ENCODE measurements around the gene GPR68. TPM values are rescaled to one million over a fixed set of nuclear protein-coding genes. Genes with fewer than 3 reads are reported as not detected.
"Not testable (repeated sequence)": the region's sequence is repeated elsewhere in the genome, so short reads cannot be mapped to it uniquely, and the experiment has no call there.

The GPR68 gene
- total RNA-seq, 1 donor from 2014 or later: 2.9 TPM

DNA sequence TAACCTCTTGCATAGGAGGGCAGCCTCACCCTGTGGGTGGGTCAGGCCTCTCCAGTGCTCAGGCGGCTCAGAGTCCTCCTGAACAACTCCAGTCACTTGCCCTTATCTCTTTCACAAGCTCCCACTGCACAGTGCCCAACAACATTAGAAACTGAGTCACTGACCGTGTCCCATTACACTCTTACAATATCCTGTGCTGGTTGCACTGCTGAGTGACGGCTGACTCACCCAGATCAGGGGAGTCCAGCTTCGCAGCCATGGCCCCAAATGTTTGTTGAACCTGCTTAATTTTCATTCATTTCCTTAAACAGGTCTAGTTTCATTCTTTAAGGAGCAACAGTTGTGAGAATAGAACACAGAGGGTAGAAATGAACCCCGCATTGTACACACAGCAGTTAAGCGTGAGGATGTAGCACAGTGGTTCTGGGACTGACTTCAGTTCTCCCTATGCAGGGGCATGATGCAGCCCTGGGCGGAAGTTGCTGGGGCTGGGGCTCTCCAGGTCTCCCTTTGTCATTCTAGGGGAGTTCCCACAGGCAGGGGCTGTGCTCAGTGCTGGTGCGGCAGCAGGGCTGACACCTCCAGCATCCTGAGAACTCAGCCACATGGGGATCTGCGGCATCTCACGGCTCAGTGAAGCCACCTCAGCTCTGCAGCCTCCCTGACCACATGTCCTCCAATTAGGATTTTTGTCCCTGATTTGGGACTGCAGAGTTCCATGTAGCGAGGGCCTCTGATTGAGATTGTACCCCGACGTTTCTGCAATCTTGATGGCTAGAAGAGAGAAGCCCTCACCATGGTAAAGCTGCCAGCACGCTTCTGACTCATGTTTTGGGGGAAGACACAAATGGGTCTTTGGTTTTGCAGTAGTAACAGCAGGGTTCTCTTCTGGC lies 16.1 kb downstream of the GPR68 start:
- DNase-seq: no peak

DNA sequence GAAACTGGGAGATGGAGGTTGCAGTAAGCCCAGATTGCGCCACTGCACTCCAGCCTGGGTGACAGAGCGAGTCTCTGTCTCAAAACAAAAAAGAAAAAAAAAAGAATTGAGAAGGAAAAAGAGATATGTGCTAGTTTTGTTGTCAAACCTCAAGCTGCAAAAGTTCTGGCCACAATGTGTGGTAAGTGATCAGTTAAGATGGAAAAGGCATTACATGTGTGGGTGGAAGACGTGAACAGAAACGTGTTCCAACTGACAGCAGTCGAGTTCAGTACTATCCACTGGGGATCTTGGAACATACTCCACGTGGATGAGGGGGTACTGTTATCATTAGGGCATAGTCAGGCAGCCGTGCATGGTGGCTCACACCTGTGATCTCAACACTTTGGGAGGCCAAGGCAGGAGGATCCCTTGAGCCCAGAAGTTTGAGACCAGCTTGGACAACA lies 17.3 kb downstream of the GPR68 start:
- no peak for DNase-seq

DNA sequence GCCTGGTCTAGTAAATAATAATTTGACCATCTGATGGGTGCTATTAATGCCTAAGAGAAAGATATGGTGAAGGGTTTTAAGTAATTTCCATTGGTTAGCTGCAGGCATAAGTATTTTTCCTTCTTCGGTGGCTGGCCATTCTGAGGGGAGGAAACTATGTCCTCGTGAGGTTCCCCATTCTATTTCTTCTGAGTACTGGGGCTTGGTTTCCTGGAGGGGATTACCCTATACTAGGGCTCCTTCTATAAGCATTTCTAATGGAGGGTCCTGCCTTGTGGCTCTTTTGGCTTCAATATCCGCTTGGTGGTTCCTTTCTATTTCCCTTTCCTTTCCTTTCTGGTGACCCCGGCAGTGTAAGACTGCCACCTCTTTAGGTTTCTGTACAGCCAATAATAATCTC lies 18.1 kb downstream of the GPR68 start:
- DNase-seq: not testable (repeated sequence)

DNA sequence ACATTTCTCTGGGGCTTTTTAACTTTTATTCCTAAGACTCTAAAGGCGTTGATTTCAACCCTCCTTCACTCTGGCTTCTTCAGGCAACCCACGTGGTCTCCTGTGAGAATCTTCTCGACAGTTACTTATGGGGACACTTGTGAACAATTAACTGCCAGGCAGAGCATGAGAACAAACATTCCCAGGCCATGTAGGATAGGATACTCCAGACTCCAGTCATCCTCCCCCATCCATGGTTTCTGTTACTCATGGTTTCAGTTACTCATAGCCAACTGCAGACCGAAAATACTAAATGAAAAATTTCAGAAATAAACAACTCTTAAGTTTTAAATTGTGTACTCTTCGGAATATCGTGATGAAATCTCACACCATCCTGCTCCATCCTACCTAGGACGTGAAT lies 19.5 kb downstream of the GPR68 start:
- no peak for DNase-seq

DNA sequence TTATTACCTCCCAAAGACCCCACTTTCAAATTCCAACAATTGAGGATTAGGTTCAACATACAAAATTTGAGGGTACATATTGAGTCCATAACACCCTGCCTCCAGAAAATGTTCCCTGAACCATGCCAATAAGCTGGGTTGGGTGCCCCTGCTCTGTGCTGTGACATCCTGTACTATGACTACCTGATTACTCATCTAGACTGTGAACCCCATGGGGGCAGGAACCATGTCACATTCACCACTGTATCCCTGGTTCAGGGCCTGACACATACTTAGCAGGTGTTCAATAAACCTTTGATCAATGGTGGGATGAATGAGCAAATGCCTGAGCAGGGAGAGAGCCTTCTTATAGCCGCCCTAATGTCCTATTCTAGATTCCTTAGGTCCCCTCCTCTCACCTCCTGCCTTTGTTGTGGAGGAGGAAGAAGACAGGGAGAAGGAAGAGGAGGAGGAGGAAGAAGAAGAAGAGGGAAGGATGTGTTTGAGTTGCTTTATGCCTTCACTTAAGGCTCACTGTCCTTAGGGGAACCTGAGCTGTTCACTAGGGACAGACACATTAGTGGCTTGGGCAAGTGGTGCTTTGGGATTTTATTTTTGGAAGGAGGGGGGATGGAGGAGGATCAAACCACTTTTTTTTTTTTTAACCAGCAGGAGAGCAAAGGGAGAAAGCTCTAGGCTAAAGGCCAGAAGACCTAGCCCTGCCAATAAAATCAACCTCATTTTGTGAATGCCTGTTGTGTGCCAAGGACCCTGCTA lies 21.3 kb downstream of the GPR68 start:
- no peak for DNase-seq

DNA sequence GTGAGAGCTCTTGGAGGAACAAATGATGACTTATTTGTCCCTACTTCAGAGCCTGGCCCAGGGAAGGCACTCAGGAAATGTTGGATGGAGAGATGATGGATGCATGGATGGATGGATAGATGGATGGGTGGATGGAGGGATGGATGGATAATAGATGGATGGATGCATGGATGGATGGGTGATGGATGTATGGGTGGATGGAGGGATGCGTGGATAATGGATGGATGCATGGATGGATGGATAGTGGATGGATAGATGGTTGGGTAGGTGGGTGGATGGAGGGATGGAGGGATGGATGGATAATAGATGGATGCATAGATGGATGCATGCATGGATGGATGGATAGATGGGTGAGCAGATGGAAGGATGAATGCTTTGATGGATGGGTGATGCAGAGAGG lies 23.2 kb downstream of the GPR68 start:
- DNase-seq: no peak

DNA sequence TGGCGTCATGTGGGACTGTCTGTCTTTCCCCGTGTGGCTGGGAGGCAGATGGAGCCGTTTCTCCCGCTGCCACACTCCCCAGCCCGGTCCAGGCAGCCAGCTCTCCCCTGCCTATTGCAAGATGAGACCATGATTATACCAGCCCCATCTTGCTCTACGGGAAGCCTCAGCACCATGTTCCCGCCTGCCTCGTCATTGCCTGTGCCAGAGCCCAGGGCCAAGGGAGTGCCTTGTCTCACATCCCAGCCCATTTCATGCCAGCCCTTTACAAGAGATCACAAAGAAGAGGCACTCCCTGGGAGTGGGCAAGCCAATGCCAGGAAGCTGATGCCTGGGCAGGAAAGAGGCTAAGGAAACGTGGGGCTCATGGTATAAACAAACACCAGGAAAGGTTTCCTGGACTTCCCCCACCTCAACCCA lies 23.9 kb downstream of the GPR68 start:
- DNase-seq: no peak

DNA sequence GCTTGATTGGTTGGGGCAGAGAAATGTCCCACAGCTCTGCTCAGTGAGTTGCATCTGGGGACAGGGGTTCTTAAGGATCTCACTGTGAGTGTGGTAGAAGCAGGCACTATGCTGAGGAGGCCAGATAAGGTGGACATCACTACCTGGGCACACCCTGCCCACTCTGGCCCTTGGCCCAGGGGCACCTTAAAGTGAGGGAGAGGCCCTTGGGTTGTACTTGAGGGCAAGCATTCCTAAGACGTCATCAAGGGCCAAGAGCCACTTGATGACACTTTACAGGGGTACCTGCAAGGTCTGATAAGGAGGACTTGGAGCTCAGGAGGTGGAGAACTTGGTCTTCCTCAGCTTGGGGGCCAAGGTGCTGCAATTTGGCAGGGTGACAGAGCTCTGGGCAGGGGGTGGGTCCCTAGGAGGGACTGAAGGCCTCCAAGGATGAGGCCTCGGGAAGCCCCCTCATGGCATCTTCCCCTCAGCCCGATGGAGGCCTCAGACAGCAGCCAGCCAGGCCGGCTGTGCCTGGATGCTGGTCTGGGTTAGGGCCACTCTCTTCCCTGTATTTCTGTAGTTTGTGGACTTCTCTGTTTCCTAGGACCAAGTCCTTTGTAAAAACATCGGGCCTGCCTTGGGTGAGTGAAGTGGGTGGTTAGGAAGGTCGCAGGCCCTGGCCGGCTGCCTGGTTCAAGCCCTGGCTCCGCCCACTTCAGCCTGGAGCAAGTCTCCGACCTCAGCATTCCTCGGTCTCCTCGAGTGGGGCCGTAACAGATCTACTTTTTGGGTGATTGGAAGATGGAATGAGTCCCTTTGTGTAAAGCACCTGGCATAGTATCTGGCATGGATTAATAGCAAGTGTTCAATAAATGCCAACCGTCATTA lies 24.8 kb downstream of the GPR68 start:
- DNase-seq: no peak

DNA sequence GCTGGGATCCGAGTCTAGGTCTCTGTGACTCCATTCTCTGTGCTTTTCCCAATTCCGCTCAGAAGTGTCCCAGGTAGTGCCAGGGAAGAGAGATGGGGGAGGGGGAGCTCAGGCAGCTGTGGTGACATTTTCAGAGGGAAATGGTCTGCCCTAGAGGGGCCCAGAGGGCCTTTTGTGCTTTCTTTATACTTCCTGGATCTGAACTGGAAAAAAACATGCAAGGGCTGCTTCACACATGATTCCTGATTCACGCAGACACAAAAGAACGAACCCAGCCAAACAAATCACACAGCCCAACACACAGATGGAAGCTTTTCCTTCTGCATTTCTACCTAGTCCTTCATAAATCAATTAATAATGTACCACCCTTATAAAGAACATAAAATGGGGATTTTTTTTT lies 26.5 kb downstream of the GPR68 start:
- no peak for DNase-seq

DNA sequence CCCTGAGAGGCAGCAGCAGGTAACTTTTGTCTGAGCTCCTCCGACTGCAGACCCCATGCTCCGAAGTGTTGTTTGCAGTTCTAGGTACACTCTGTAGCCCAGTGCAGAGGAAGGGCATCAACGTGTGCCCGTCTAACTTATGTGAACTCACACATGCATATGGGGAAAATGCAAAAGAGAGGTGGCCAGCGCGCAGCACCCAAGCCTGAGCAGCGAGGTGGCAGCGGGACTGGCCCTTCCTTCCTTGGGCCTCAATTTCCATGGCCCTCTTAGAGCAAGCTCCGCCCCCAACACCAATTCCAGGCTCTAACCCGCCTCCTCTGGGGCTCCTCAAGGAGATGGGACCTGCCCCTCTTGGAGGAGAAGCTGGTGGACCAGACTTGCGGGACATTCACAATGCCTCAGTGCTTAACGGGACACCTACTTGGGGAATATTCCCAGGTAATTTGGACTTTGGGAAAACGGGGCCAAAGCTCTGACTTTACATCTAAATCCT lies 27.7 kb downstream of the GPR68 start:
- DNase-seq: no peak

DNA sequence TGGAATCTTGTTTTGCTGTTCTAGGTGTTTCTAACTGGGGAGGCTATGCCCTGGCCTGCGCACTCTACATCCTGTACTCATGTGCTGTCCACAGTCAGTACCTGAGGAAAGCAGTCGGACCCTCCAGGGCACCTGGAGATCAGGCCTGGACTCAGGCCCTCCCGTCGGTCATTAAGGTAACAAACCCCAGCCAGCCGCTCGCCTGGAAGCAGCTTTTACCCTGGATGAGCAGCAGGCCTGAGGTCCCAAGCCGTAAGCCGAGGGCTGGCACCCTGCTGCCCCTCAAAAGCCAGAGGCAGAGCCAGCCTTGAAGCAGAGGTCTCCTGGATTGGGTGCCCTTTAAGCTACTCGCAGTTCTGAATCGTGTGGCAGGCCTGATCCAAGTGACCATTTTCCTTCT lies 29.1 kb downstream of the GPR68 start:
- no peak for DNase-seq

DNA sequence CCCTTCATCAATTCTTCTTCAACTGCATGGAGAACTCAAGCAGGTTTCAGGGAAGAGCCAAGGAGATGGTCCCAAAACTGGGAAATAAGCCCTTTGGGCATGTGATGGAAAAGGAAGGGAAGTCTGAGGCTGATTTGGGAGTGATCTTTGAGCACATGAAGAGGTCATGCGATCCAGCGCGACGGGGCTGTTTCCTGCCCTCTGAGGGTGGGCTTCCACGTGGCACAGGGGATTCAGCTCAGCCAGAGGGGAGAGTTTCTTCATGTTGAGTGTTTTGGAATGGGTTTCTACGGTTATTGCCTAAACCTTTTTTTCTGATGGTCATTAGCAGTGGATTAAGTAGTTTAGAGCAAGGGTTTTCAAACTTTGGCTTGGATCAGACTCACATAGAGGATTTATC lies 30.2 kb downstream of the GPR68 start:
- no peak for DNase-seq

DNA sequence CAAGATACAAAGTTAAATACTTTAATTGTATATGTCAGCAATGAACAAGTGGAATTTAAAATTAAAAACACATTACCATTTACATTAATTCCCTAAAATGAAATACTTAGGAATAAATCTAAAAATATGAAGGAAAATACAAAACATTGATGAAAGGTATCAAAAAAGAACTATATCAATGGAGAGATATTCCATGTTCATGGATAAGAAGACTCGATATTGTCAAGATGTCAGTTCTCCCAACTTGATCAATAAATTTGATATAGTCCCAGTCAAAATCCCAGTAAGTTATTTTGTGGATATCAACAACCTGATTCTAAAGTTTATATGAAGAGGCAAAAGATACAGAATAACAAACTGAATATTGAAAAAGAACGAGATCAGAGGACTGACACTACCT lies 33.5 kb downstream of the GPR68 start:
- no peak for DNase-seq

DNA sequence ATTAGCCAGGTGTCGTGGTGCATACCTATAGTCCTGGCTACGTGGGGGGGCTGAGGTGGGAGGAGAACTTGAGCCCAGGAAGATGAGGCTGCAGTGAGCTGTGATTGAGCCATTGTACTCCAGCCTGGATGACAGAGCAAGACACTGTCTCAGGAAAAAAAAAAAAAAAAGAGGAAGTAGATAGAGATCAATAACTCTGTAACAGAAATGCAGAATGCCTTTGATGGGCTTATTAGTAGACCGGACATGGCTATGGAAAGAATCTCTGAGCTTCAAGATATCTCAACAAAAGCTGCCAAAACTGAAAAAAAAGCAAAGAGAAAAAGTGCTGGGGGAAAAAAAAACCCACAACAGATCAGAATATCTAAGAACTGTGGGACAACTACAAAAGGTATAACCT lies 37.5 kb downstream of the GPR68 start:
- no peak for DNase-seq

DNA sequence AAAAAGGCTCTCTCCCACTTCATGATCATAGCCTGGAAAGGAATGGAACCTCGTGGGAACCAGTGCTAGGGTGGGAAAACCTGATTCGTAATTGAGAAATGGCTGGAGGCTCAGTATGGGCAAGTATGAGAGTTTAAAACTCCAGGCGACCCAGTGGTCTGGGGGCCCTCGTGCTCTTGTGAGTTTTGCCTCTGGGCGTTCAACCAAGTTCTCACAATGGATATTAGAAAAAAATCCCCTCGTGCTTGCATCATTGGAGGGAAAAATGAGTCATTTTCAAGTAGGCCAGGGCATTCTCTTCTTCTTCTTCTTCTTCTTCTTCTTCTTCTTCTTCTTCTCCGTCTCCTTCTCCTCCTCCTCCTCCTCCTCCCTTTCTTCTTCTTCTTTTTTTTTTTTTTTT lies 39.0 kb downstream of the GPR68 start:
- DNase-seq: no peak

DNA sequence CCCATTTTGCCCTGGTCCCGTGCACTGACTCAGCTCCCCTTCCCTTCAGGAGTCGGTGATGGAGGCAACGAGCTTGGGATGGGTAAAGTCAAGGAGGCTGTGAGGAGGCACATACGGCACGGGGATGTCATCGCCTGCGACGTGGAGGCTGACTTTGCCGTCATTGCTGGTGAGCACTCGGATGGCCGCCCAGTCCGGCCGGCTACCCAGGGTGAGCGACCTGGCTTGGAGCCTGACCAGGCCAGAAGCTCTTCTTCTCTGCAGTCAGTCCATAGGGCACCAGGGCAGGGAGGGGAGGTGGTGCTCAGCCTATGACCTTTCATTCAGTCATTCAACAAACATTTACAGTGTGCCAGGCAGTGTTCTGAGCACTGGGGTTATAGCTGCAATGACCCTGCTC lies 39.8 kb downstream of the GPR68 start:
- DNase-seq: no peak

DNA sequence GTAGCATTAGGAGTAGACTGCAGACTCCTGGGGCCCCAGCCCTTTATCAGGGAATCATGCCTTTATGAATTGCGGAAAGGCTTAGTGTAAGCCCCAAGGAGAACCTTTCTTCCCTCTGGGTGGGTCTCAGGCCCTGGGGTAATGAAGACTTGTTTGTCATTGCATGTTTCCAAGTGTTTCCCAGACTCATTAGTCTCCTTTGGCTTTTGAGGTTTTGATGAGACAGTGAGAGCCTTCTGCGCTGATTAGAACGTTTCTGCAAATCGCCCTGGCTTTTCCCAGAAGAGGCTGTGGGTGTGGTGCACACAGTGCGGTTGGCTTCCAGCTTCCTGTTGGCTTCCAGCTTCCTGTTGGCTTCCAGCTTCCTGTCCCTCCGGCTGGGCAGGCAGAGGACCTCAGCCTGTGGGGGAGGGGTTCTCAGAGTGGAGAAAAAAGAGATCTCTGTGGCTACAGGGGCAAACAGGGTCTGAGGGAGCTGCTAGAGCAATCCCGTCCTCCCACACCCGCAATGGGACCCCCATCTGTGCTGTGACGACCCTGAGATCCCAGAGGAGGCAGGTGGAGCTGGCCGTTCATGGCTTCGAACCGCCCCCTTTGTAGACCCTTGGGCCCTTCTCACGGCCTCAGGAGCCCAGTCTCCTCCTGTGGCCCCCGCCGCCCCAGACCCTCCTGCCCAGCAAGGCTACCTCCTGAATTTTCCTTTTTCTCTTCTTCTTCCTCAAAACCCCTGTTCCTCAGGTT lies 42.1 kb downstream of the GPR68 start:
- DNase-seq: no peak

DNA sequence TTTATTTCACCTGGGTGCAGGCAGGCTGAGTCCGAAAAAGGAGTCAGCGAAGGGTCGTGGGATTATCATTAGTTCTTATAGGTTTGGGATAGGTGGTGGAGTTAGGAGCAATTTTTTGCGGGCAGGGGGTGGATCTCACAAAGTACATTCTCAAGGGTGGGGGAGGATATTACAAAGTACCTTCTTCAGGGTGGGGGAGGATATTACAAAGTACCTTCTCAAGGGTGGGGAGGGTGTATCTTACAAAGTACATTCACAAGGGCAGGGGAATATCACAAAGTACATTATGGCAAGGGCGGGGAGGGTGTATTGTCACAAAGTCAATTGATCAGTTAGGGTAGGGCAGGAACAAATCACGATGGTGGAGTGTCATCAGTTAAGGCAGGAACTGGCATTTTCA lies 43.7 kb downstream of the GPR68 start:
- not testable (repeated sequence) for DNase-seq

DNA sequence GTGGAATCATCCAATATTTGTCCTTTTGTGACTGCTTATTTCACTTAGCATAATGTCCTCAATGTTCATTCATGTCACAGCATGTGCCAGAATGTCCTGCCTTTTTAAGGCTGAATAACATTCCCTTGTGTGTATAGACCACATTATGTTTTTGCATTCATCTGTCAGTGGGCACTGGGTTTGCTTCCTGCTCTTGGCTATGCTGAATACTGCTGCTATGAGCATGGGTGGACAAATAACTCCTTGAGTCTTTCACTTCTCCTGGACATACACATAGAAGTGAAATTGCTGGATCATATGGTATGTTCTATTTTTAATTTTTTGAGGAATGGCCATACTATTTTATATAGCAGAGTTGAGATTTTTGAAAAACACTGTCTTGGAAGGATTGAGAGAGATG lies 46.9 kb downstream of the GPR68 start:
- DNase-seq: no peak

DNA sequence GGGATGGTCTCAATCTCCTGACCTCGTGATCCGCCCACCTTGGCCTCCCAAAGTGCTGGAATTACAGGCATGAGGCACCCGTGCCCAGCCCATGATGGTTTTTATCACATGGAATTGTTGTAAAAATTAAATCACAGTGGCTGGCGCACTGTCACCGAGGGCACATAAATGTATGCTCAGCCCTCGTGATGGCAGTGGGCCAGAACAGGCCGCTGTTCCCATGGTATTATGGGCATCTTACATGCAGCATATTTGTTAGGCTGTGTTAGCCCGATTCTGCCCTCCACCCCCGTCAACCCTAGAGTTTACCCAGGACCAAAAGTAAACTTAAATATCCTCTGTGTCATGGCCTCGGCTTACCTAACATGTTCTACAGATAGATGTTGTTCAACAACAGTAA lies 48.6 kb downstream of the GPR68 start:
- no peak for DNase-seq

DNA sequence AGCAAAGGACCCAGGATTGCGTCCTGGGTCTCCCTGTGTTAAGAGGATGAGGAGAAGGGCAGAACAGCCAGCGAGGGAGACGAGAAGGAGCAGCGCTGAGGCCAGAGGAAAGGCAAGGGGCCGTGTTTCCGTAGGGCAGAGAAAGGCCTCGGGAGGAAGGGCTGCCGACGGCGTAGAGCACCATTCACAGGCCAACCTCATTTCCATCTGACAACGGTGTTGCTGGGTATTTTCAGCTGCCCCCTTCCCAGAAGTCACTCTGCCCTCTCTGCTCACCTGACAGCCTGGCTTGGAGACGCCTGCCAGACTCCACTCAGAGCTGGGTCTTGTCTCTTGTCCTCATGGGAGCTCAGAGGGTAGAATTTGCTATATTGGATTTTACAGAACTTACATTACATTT lies 51.4 kb downstream of the GPR68 start:
- no peak for DNase-seq

DNA sequence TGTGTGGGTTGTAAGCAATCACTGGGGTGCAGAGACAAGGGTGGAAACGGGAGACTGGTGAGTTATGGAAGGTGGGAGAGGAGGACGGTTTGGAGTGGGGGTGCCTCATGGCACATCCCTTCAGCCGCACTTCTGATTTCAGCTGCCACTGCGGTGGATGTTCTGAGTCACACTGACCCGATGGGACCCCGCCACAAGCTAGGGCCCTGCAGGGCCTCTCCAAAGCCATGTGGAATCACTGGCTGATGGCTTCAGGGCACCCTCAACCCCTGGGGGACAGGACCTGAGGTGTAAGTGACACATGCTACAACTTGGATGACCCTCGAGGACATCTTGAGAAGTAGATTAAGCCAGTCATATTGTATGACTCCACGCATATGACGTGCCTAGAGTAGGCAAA lies 53.7 kb downstream of the GPR68 start:
- DNase-seq: no peak

Data from tongue (tissue), 2 donors.